Activated CD8-positive, alpha-beta T cell treated with anti-CD3 and anti-CD28 coated beads, Interleukin-2, amount 10 ng/mL, durations not matched to agents 7 days and 5 days (primary cell): ENCODE measurements around the gene HINFP. TPM values are rescaled to one million over a fixed set of nuclear protein-coding genes. Genes with fewer than 3 reads are reported as not detected.
"Not testable (repeated sequence)": the region's sequence is repeated elsewhere in the genome, so short reads cannot be mapped to it uniquely, and the experiment has no call there.

Experiments used
- ATAC-seq: fragments of 150-1000 bp; cut with Tn5 transposase; one replicate; pipeline ENCODE4 v1.10.0; 2021; ENCODE audit warnings: moderate library complexity
- CTCF ChIA-PET: fragments of 350-600 bp; sonication (Branson Sonifier 250); formaldehyde crosslinking; loops from one replicate; lab custom pipeline; 2021; ENCODE audit warnings: antibody characterized with exemption; lab: Charles Lee
- POLR2A ChIA-PET: fragments of 350-600 bp; sonication (Branson Sonifier 250); formaldehyde crosslinking; loops from one replicate; lab custom pipeline; 2021; ENCODE audit warnings: antibody characterized with exemption; lab: Charles Lee
- DNase-seq: peaks from one replicate; pipeline ENCODE4 v3.0.0-alpha.2; 2020
- H3K27ac Mint-ChIP-seq: one replicate; pipeline ENCODE4 v1.8.0; 2021; ENCODE audit warnings: mild to moderate bottlenecking, mixed read lengths
- H3K27me3 Mint-ChIP-seq: one replicate; pipeline ENCODE4 v1.8.0; 2021; ENCODE audit warnings: low read depth, mixed read lengths
- H3K36me3 Mint-ChIP-seq: one replicate; pipeline ENCODE4 v1.8.0; 2021; ENCODE audit warnings: low read depth, mixed read lengths
- H3K4me1 Mint-ChIP-seq: one replicate; pipeline ENCODE4 v1.8.0; 2021; ENCODE audit warnings: low read depth, mixed read lengths
- H3K4me3 Mint-ChIP-seq: one replicate; pipeline ENCODE4 v1.8.0; 2021; ENCODE audit warnings: mild to moderate bottlenecking, mixed read lengths
- H3K9me3 Mint-ChIP-seq: one replicate; pipeline ENCODE4 v1.8.0; 2022; ENCODE audit warnings: mixed read lengths; ENCODE audit not compliant: insufficient read depth
- total RNA-seq, 2 experiments: library from RNA; stranded (reverse); gene quantifications; one replicate each; pipeline ENCODE4 v1.2.3, GENCODE V29; 2021

The HINFP gene
- total RNA-seq, 2 experiments from 2014 or later, result 36.1 to 40.9 TPM

DNA sequence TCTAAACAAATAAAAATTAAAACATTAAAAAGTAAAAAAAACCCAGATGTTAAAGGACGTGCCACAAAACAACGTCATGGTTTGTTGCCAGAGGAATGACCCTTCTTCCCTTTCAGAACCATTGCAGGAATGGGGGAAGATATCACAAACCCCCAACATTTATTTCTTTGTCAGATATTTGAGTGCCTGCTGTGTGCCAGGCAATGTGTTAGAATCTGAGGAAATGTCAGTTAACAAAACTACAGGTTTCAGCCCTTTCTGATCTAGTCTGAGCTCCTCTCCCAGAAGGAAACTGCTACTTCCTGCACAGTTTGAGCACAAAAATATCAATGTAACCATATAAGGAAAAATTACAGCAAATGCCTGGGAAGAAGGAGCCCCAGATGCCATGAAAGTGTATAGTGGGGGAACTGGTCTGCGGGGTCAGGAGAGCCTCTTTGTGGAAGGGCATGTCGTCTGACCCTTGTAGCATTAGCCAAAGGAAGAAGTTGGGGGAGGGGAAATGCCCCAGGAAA lies 56.8 kb downstream of the HINFP start:
- no peak for ATAC-seq
- Mint-ChIP-seq H3K4me1 (peaks cover 15% of the 10 kb centered on the region), H3K27me3 (no peaks in the 10 kb centered on the region), H3K4me3 (no peak overlapping the region), H3K27ac (peak overlapping the region; percentile 84), H3K9me3 (no peaks in the 10 kb centered on the region), H3K36me3 (peaks cover 25% of the 10 kb centered on the region)
- POLR2A ChIA-PET, result interaction anchor here (0.5 to 1.7 kb wide), 2 partner anchors 9 to 44 kb away, joined by 3 to 8 read pairs; partner anchors contain the start of gene NLRX1
- DNase-seq, result no peak
- CTCF ChIA-PET, result interaction anchor here (0.8 to 3.0 kb wide), 6 partner anchors 9 to 160 kb away, joined by 3 to 34 read pairs (median 3); partner anchors contain the start of gene NLRX1

DNA sequence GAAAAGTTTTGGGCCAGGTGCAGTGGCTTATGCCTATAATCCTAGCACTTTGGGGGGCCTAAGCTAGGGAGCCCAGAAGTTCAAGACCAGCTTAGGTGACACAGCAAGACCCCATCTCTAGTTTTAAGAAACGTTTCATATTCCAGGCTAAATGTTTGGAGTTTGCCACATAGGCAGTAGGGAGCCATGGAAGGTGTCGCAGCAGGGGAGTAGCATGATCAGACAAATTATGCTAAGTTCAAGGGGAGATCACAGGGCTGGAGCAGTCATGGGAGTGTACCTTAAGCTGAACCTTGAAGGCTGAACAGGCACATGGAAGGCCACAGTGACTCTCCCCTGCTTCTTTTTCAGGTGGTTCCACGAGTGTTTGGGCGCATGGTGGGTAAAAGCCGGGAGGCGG lies 58.0 kb downstream of the HINFP start:
- Mint-ChIP-seq H3K27me3 (no peaks in the 10 kb centered on the region), H3K9me3 (no peaks in the 10 kb centered on the region), H3K4me1 (peaks cover 15% of the 10 kb centered on the region), H3K36me3 (peaks cover 32% of the 10 kb centered on the region), H3K27ac (peak overlapping the region; percentile 39), H3K4me3 (no peak overlapping the region)
- DNase-seq (no peak), ATAC-seq (no peak)
- ChIA-PET POLR2A (no interaction called here), CTCF (interaction anchor here (1.2 to 3.0 kb wide), 3 partner anchors 10 to 105 kb away, joined by 3 to 34 read pairs (median 4); partner anchors contain the start of gene NLRX1)

DNA sequence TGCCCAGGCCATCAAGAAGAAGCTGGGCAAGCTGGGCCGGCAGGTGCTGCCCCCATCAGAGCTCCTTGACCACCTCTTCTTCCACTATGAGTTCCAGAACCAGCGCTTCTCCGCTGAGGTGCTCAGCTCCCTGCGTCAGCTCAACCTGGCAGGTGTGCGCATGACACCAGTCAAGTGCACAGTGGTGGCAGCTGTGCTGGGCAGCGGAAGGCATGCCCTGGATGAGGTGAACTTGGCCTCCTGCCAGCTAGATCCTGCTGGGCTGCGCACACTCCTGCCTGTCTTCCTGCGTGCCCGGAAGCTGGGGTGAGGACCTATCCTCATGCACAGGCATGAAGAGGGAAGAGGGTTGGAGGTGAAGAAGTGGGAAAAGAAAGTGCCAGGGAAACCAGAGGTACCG lies 58.6 kb downstream of the HINFP start:
- DNase-seq (no peak), ATAC-seq (no peak)
- no peaks in the 10 kb centered on the region for H3K9me3 Mint-ChIP-seq
- H3K27me3 Mint-ChIP-seq, result no peaks in the 10 kb centered on the region
- POLR2A ChIA-PET, result no interaction called here
- H3K4me1 Mint-ChIP-seq, result peaks cover 15% of the 10 kb centered on the region
- CTCF ChIA-PET, result interaction anchor here (1.2 to 3.0 kb wide), 3 partner anchors 11 to 104 kb away, joined by 3 to 34 read pairs (median 4); partner anchors contain the start of gene NLRX1
- peaks cover 32% of the 10 kb centered on the region for H3K36me3 Mint-ChIP-seq
- no peak overlapping the region for H3K4me3 Mint-ChIP-seq
- H3K27ac Mint-ChIP-seq, result no peak overlapping the region

DNA sequence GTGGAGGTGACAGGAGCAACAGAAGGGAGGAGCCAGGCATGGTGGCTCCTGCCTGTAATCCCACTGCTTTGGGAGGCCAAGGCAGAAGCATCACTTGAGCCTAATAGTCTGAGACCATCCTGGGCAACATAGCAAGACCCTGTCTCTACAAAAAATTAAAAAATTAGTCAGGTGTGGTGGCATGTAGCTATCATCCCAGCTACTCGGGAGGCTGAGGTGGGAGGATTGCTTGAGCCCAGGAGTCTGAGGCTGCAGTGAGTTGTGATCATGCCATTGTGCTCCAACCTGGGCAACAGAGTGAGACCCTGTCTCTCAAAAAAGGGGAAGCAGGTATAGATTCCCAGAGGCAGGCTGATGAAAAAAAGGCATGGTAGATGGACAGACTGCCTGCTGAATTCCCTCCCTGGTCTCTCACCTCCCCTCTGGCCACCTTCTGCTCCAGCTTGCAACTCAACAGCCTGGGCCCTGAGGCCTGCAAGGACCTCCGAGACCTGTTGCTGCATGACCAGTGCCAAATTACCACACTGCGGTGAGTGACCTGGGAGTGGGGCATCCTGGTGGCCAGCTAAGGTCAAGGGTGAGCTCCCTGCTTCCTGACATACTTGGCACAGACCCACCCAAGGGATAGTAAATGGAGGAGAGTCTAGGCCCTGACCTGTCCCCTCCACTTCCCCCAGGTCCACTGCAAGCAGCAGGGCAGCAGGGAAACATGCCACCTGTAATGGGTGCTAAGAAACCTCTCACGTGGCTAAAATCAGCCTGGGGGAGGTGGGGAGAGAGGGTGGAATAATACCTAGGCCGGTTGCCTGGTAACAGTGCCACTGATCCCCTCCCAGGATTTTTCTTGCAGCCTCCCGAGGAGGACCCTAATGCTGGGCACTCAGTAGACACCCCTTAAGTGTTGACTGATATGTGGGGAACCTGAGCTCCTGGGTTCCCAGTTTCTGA lies 59.6 kb downstream of the HINFP start:
- Mint-ChIP-seq H3K9me3 (no peaks in the 10 kb centered on the region), H3K4me1 (peaks cover 12% of the 10 kb centered on the region), H3K27me3 (no peaks in the 10 kb centered on the region), H3K4me3 (no peak overlapping the region), H3K27ac (peak overlapping the region; percentile 55), H3K36me3 (peaks cover 23% of the 10 kb centered on the region)
- ChIA-PET POLR2A (interaction anchor here (1.3 kb wide), 1 partner anchor 12 kb away, joined by 3 read pairs; no protein-coding TSS in a partner anchor), CTCF (interaction anchor here (0.6 to 1.7 kb wide), 4 partner anchors 12 to 42 kb away, joined by 3 to 4 read pairs (median 4); no protein-coding TSS in a partner anchor)
- DNase-seq, result no peak
- ATAC-seq, result no peak

DNA sequence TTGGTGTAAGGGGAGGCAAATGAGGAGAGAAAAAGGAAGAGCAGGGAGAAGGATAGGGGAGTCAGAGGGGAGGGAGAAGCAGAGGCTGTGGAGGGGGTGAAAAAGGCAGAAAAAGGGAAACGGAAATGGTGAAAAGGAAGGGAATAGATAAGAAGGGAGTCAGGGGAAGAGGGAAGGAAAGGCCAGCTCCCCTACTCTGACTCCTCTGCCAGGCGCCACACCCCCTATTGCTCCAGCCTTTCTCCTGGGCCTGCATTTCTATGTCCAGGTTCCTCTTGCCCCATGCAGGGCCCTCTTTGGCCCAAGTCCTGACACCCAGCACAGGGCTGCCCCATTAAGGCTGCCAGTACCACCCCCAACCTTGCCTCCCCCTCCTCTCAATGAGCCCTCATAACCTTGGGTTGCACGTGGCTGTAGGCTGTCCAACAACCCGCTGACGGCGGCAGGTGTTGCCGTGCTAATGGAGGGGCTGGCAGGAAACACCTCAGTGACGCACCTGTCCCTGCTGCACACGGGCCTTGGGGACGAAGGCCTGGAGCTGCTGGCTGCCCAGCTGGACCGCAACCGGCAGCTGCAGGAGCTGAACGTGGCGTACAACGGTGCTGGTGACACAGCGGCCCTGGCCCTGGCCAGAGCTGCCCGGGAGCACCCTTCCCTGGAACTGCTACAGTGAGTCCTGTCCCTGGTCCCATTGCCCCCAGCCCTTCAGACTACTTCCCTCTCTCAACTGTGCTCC lies 60.5 kb downstream of the HINFP start:
- H3K9me3 Mint-ChIP-seq, result no peaks in the 10 kb centered on the region
- no peak overlapping the region for H3K4me3 Mint-ChIP-seq
- ChIA-PET POLR2A (interaction anchor here (0.6 to 1.3 kb wide), 2 partner anchors 13 to 252 kb away, joined by 3 read pairs; no protein-coding TSS in a partner anchor), CTCF (interaction anchor here (0.6 to 1.7 kb wide), 2 partner anchors 13 kb away, joined by 3 to 4 read pairs; no protein-coding TSS in a partner anchor)
- no peak for ATAC-seq
- H3K36me3 Mint-ChIP-seq, result peaks cover 23% of the 10 kb centered on the region
- peak overlapping the region; percentile 55 for H3K27ac Mint-ChIP-seq
- H3K4me1 Mint-ChIP-seq, result peaks cover 12% of the 10 kb centered on the region
- H3K27me3 Mint-ChIP-seq, result no peaks in the 10 kb centered on the region
- DNase-seq, result no peak

DNA sequence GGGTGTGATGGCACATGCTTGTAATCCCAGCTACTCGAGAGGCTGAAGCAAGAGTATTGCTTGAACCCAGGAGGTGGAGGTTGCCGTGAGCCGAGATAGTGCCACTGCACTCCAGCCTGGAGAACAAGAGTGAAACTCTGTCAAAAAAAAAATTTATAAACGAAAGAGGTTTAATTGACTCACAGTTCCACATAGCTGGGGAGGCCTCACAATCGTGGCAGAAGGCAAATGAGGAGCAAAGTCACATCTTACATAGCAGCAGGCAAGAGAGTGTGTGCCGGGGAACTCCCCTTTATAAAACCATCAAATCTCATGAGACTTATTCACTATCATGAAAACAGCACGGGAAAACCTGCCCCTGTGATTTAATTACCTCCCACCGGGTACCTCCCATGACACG lies 63.0 kb downstream of the HINFP start:
- H3K4me1 Mint-ChIP-seq, H3K9me3 Mint-ChIP-seq, H3K27me3 Mint-ChIP-seq, DNase-seq, ATAC-seq, H3K27ac Mint-ChIP-seq, CTCF ChIA-PET, H3K4me3 Mint-ChIP-seq: not testable (repeated sequence)
- POLR2A ChIA-PET, result interaction anchor here (0.6 to 0.8 kb wide), 2 partner anchors 89 to 842 kb away, joined by 3 to 5 read pairs; partner anchors contain the start of gene CD3D
- peaks cover 17% of the 10 kb centered on the region for H3K36me3 Mint-ChIP-seq

Other genes with a start within 250 kb of the HINFP start
- under 1 TPM; 0.08 to 0.18 TPM for gene CXCR5, start 237.7 kb upstream of the HINFP start, total RNA-seq
- gene BCL9L, start 195.7 kb upstream of the HINFP start, total RNA-seq, result 10 to 100 TPM; 70.0 to 70.6 TPM
- gene UPK2, start 165.3 kb upstream of the HINFP start, total RNA-seq, result not detected
- not detected for gene FOXR1, start 149.8 kb upstream of the HINFP start, total RNA-seq
- 10 to 100 TPM; 39.3 to 41.1 TPM for gene CENATAC, start 123.4 kb upstream of the HINFP start, total RNA-seq
- gene RPS25, start 103.2 kb upstream of the HINFP start, total RNA-seq, result 1,000 to 10,000 TPM; 1,115 to 1,170 TPM
- 10 to 100 TPM; 58.6 to 65.0 TPM for gene TRAPPC4, start 102.8 kb upstream of the HINFP start, total RNA-seq
- gene SLC37A4, start 90.7 kb upstream of the HINFP start, total RNA-seq, result 10 to 100 TPM; 22.4 to 26.6 TPM
- 100 to 1,000 TPM; 133 to 135 TPM for gene HYOU1, start 64.4 kb upstream of the HINFP start, total RNA-seq
- gene VPS11, start 53.8 kb upstream of the HINFP start, total RNA-seq, result 10 to 100 TPM; 30.8 to 31.6 TPM
- 10 to 100 TPM; 31.0 to 32.5 TPM for gene HMBS, start 36.7 kb upstream of the HINFP start, total RNA-seq
- 10 to 100 TPM; 52.5 to 57.7 TPM for gene DPAGT1, start 19.7 kb upstream of the HINFP start, total RNA-seq
- gene C2CD2L, start 14.2 kb upstream of the HINFP start, total RNA-seq, result 10 to 100 TPM; 33.2 to 35.2 TPM
- gene ABCG4, start 27.5 kb downstream of the HINFP start, total RNA-seq, result under 1 TPM in 1 of 2 experiments, not detected in 1; 0.18 TPM
- gene NLRX1, start 47.1 kb downstream of the HINFP start, total RNA-seq, result 10 to 100 TPM; 24.6 to 24.8 TPM
- gene NHERF4, start 63.9 kb downstream of the HINFP start, total RNA-seq, result under 1 TPM; 0.18 to 0.63 TPM
- gene CBL, start 84.8 kb downstream of the HINFP start, total RNA-seq, result 10 to 100 TPM; 43.6 to 43.7 TPM
- 1 to 10 TPM; 2.9 to 4.4 TPM for gene MCAM, start 195.6 kb downstream of the HINFP start, total RNA-seq
- gene RNF26, start 212.9 kb downstream of the HINFP start, total RNA-seq, result 10 to 100 TPM; 40.5 to 41.8 TPM
- not detected for gene C1QTNF5, start 219.3 kb downstream of the HINFP start, total RNA-seq
- gene MFRP, start 225.1 kb downstream of the HINFP start, total RNA-seq, result not detected